ENCODE data around the gene CMPK1. TPM values are rescaled to one million over a fixed set of nuclear protein-coding genes. Genes with fewer than 3 reads are reported as not detected.

Gene CMPK1
- polyA plus RNA-seq, 6 donors from 2014 or later: 124 to 195 (median 140) TPM

DNA sequence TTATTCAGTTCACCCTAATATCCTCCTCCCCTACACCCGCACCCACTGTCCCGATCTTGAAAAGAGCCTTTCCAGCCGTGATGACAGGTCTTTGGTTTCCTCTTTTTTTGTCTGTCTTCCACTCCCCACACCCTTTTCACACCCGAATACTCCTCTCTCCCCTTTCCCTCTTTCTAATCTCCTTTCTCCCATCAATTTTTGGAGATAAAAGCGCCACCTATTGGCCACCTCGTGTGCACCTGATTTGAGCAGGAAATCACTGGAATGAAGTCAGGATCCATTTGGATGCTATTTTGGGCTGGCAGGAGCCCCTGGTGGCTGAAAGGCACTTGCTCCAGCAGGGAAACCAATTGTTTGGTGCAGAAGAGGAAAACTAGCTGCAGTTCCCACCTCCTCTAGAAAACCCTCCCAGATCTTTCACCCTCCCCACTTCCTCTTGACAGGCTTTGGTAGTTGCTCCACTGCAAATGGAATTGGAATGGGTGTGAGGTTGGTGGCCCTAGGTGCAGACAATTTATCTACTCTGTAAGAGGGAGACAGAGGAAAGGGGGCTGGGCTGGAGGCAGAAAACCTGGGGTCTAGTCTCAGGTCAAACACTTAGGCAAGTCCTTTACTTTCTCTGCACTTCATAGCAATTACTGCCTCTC lies 90.9 kb downstream of the CMPK1 start:
- Mint-ChIP-seq H3K4me3 (no peak overlapping the region), H3K4me1 (no peaks in the 10 kb centered on the region), H3K27ac (no peak overlapping the region), H3K9me3 (no peaks in the 10 kb centered on the region), H3K27me3 (peaks cover 32 to 59% (median 53%) of the 10 kb centered on the region in 3 donors), H3K36me3 (no peaks in the 10 kb centered on the region)
- ATAC-seq (ENCODE audit: low read depth in 2 of 2) (no peak), DNase-seq (no peak)

Other genes starting within 250 kb of the CMPK1 start
- not detected for gene CYP4A22, start 196.3 kb upstream of the CMPK1 start, polyA plus RNA-seq (ENCODE audit: low read depth in 6 of 6)
- 1 to 10 TPM in 3 of 6 donors, under 1 TPM in 2, not detected in 1; 0.72 to 9.2 (median 2.6) TPM for gene PDZK1IP1, start 143.8 kb upstream of the CMPK1 start, polyA plus RNA-seq (ENCODE audit: low read depth in 6 of 6)
- gene TAL1, start 101.6 kb upstream of the CMPK1 start, polyA plus RNA-seq (ENCODE audit: low read depth in 6 of 6): 1 to 10 TPM in 1 of 6 donors, under 1 TPM in 2, not detected in 3; 0.08 to 1.0 (median 0.36) TPM
- gene STIL, start 19.6 kb upstream of the CMPK1 start, polyA plus RNA-seq (ENCODE audit: low read depth in 6 of 6): 1 to 10 TPM in 1 of 6 donors, under 1 TPM in 4, not detected in 1; 0.12 to 1.2 (median 0.85) TPM
- not detected for gene FOXE3, start 82.5 kb downstream of the CMPK1 start, polyA plus RNA-seq (ENCODE audit: low read depth in 6 of 6)
- gene FOXD2, start 104.3 kb downstream of the CMPK1 start, polyA plus RNA-seq (ENCODE audit: low read depth in 6 of 6): under 1 TPM in 5 of 6 donors, not detected in 1; 0.05 to 0.37 (median 0.07) TPM

Data from naive B cell (primary cell).